Epithelial cell of esophagus (primary cell): ENCODE measurements around the gene MPZL1.
"Not testable (repeated sequence)": the region's sequence is repeated elsewhere in the genome, so short reads cannot be mapped to it uniquely, and the experiment has no call there.

Source experiments
- DNase-seq: peaks from one replicate; pipeline ENCODE4 v3.0.0; 2010; ENCODE audit warnings: low read depth
- H3K4me3 ChIP-seq: 2 replicates; pipeline ENCODE4 v1.5.1; 2011; ENCODE audit warnings: mild to moderate bottlenecking, low read length, control low read depth
- TF ChIP-seq, protein P1 (sequence below): IDR thresholded peaks from 2 replicates; pipeline ENCODE4 v1.5.1; 2011; ENCODE audit warnings: low read depth, mild to moderate bottlenecking, low read length, control low read depth, inconsistent platforms; ENCODE audit not compliant: insufficient read depth; ENCODE audit errors: missing control alignments

Gene MPZL1

DNA sequence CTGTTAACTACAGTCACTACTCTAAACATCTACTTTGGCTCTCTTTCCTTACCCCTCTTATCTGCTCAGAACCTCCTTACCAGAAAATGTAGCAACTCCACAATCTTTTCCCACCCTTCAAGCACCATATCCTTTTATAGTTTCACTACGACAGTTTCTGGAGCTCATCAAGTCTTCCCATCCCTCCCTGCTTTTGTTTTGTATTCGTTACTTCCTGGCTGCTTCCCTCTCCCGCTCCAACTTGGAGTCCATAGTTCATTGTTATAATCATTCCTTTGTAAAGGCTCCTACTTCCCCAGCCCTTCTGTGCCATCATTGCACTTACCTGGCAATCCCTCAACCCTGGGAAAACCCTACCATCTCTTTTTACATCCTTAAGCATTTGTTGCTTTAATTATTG lies 18.0 kb downstream of the MPZL1 start:
- DNase-seq, result no peak
- no peak overlapping the region for H3K4me3 ChIP-seq
- TF ChIP-seq, protein P1, sequence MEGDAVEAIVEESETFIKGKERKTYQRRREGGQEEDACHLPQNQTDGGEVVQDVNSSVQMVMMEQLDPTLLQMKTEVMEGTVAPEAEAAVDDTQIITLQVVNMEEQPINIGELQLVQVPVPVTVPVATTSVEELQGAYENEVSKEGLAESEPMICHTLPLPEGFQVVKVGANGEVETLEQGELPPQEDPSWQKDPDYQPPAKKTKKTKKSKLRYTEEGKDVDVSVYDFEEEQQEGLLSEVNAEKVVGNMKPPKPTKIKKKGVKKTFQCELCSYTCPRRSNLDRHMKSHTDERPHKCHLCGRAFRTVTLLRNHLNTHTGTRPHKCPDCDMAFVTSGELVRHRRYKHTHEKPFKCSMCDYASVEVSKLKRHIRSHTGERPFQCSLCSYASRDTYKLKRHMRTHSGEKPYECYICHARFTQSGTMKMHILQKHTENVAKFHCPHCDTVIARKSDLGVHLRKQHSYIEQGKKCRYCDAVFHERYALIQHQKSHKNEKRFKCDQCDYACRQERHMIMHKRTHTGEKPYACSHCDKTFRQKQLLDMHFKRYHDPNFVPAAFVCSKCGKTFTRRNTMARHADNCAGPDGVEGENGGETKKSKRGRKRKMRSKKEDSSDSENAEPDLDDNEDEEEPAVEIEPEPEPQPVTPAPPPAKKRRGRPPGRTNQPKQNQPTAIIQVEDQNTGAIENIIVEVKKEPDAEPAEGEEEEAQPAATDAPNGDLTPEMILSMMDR, result no peak

DNA sequence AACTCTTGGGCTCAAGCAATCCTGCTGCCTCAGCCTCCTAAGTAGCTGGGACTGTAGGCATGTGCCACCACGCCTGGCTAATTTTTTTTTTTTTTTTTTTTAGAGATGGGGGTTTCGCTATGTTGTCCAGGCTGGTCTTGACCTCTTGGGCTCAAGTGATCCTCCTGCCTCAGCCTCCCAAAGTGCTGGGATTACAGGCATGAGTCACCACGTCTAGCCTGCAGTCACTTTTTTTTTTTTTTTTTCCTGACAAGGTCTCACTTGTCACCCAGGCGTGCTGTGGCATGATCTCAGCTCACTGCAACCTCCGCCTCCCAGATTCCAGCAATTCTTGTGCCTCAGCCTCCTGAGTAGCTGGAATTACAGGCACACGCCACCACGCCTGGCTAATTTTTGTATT lies 19.3 kb downstream of the MPZL1 start:
- not testable (repeated sequence) for H3K4me3 ChIP-seq
- peak; percentile 84 for DNase-seq

DNA sequence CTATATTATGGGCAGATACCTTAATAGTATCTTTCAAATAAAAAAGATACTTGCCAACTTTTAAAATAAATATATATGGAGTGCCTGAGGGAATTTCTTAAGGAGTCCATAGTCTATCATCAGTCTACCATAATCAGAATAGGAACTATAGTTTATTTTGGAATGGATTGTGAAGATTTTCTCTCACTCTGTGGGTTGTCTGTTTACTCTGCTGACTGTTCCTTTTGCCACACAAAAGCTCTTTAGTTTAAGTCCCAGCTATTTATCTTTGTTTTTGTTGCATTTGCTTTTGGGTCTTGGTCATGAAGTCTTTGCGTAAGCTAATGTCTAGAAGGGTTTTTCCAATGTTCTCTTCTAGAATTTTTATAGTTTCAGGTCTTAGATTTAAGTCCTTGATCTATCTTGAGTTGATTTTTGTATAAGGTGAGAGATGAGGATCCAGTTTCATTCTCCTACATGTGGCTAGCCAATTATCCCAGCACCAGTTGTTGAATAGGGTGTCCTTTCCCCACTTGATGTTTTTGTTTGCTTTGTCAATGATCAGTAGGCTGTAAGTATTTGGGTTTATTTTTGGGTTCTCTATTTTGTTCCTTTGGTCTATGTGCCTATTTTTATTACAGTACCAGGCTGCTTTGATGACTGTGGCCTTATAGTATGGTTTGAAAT lies 20.7 kb downstream of the MPZL1 start:
- not testable (repeated sequence) for DNase-seq, H3K4me3 ChIP-seq

DNA sequence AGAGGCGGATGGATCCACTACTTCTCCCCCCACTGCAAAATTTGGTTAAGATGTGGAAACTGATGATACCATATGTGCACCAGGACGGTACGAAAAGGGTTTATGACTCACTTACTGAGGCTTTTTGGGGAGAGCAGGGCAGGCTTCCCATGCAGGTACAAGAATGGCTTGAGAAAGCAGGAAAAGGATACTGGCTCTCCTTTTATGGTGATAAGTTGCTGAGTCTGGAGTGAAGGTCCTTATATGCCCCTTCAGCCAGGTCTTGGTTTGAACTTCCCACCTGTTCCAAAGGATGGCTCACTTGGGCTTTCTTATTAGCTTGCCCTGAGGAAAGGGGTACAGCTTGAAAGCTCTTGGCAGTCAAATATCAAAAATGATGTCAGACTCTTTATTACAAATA lies 23.1 kb downstream of the MPZL1 start:
- TF ChIP-seq, protein P1, result no peak

DNA sequence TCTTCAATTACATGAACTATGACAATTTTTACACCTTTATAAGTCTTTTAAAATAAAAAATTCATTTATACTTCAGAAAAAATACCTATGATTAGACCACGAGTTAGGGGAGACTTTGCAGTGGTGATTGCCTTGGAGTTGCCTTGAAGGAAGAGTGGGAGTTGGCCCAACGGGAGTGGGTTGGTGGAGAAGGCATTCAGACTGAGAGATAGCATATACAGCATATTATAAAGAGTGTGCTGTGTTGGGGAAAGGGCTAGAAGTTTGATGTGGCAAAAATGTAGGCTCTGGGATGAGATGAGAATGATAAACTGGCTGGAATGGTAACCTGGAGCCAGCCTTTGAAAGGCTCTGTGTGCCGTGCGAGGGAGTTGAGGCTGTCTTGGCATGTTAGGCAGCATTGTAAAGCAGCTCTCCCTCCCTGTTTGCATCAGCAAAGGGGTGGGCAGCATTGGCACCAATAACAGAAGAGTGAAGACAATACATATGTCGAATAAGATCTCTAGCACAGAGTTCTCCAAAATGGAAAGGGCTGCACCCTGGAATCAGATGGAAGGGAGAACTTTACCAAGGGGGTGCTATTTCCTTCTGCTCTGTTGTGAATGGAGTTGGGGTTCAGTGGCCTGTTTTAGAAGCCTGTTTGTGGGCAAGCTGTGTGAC lies 24.4 kb downstream of the MPZL1 start:
- TF ChIP-seq, protein P1, result no peak
- H3K4me3 ChIP-seq, result no peak overlapping the region
- no peak for DNase-seq

More for the DNA sequence above, 23.1 kb downstream of the MPZL1 start:
- no peak overlapping the region for H3K4me3 ChIP-seq
- no peak for DNase-seq

DNA sequence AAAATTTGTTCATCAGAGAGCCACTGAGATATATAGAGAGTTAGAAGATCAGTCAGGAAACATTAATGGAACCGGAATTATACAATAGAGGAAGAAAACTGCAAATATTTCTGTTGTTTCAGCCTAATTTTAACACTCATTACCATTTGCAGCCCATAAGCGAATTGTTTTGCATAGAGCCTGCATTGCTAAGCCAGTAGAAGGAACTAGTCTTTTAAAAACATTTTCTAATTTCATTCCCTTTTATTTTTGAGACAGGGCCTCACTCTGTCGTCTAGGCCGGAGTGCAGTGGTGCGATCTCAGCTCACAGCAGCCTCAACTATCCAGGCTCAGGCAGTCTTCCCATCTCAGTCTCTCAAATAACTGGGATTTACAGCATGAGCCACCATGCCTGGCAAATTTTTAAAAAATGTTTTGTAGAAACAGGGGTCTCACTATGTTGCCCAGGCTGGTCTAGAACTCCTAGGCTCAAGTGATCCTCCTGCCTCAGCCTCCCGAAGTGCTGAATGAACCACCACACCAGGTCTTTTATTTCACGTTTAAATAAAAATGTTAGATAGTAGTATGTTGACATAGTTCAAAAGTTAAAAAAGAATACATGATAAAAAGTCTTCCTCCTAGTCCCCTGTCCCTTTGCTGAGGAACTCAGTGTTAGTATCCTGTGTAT lies 25.3 kb downstream of the MPZL1 start:
- DNase-seq, result no peak
- H3K4me3 ChIP-seq, result no peak overlapping the region
- TF ChIP-seq, protein P1, result no peak

DNA sequence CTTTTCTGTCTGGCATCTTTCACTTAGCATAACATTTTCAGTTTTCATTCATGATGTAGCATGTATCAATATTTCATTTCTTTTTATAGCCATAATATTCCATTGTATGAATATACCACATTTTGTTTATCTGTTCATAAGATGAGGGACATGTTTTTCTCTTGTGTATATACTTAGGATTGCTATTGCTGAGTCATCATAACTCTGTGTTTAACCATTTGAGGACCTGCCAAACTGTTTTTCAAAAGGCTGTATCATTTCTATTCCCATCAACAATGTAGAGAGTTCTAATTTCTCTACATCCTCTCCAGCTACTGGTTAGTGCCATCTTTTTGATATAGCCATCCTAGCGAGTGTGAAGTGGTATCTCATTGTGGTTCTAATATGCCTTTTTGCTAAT lies 26.2 kb downstream of the MPZL1 start:
- DNase-seq, result no peak
- H3K4me3 ChIP-seq, result no peak overlapping the region
- TF ChIP-seq, protein P1, result no peak

DNA sequence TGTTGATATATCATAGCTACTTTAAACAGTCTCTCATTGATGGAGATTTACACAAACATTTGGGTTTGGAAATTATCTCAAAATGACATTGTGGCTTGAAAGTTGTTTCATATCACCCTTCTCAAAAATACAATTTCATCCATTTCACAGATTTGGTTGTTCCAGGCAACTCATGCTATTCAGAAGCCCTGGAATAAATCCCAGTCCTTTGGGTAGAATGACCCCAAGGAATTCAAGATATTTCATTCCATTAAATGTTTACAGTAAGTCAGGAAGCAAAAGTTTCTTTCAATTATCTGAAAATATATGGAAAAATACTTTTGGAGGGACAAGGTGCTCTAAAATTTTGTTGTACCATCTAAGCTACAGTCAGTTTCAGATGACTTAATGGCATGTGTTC lies 27.1 kb downstream of the MPZL1 start:
- no peak overlapping the region for H3K4me3 ChIP-seq
- DNase-seq, result no peak
- TF ChIP-seq, protein P1, result no peak
